HEK293 (cell line): ENCODE data around the gene RAP1GAP.

Experiments
- CTCF ChIA-PET: fragments of 350-600 bp; formaldehyde crosslinking; extraction: SDS; loops from one replicate; lab custom pipeline; 2021; ENCODE audit warnings: antibody characterized with exemption; lab: Yijun Ruan, JAX
- POLR2A ChIA-PET: fragments of 300-600 bp; formaldehyde crosslinking; extraction: SDS; loops from one replicate; lab custom pipeline; 2020; ENCODE audit warnings: antibody characterized with exemption, inconsistent platforms; lab: Yijun Ruan, JAX
- H3K27ac ChIP-seq: fragments of 200-500 bp; sonication (Bioruptor generic); 2 replicates; pipeline ENCODE4 v1.5.1; 2014; ENCODE audit warnings: low read depth, low read length, control low read depth, inconsistent platforms; ENCODE audit errors: extremely low read depth
- H3K36me3 ChIP-seq, 2 experiments: fragments of 200-500 bp in 1 of 2; sonication (Bioruptor generic) in 1 of 2; 1 replicate in 1 of 2; 2 replicates in 1 of 2; pipeline ENCODE4 v1.5.1; 2014 to 2017; ENCODE audit warnings: inconsistent platforms in 2 of 2, low read length in 2 of 2; ENCODE audit not compliant: control insufficient read depth in 2 of 2, insufficient read depth in 1 of 2
- H3K4me1 ChIP-seq: fragments of 200-500 bp; sonication (Bioruptor generic); 2 replicates; pipeline ENCODE4 v1.5.1; 2014; ENCODE audit warnings: mild to moderate bottlenecking, low read length, inconsistent platforms; ENCODE audit not compliant: control insufficient read depth, insufficient read depth
- H3K4me3 ChIP-seq: 2 replicates; pipeline ENCODE4 v1.5.1; 2011; ENCODE audit warnings: low read depth, mild to moderate bottlenecking, control low read depth, low read length, moderate library complexity
- H3K9me3 ChIP-seq: fragments of 200-500 bp; sonication (Bioruptor generic); 2 replicates; pipeline ENCODE4 v1.5.1; 2014; ENCODE audit warnings: low read depth, low read length, inconsistent platforms; ENCODE audit not compliant: control insufficient read depth, insufficient read depth
- GLI2 ChIP-seq: fragments of 450-650 bp; formaldehyde crosslinking; IDR thresholded peaks from 2 replicates; pipeline ENCODE4; 2017; ENCODE audit warnings: missing biosample characterization, missing genetic modification characterization, low read depth, borderline replicate concordance
- KLF1 ChIP-seq: fragments of 450-650 bp; formaldehyde crosslinking; IDR thresholded peaks from 2 replicates; pipeline ENCODE4 v1.5.1; 2016; ENCODE audit warnings: missing biosample characterization, missing genetic modification characterization
- KLF17 ChIP-seq: fragments of 450-650 bp; formaldehyde crosslinking; IDR thresholded peaks from 2 replicates; pipeline ENCODE4 v1.5.1; 2016; ENCODE audit warnings: missing biosample characterization, missing genetic modification characterization
- PRDM1 ChIP-seq: fragments of 450-650 bp; formaldehyde crosslinking; IDR thresholded peaks from 2 replicates; pipeline ENCODE4; 2016; ENCODE audit warnings: missing biosample characterization, missing genetic modification characterization
- PRDM10 ChIP-seq: fragments of 450-650 bp; formaldehyde crosslinking; IDR thresholded peaks from 2 replicates; pipeline ENCODE4 v1.5.1; 2016; ENCODE audit warnings: missing biosample characterization, missing genetic modification characterization
- SETDB1 ChIP-seq: IDR thresholded peaks from one replicate; pipeline ENCODE4 v1.6.1; 2017; ENCODE audit warnings: mild to moderate bottlenecking, low read length, moderate library complexity, mixed read lengths; ENCODE audit not compliant: insufficient read length
- ZNF174 ChIP-seq: fragments of 450-650 bp; formaldehyde crosslinking; IDR thresholded peaks from 2 replicates; pipeline ENCODE4 v1.5.0; 2017; ENCODE audit warnings: missing biosample characterization, mild to moderate bottlenecking, missing genetic modification characterization
- ZNF175 ChIP-seq: fragments of 450-650 bp; formaldehyde crosslinking; IDR thresholded peaks from 2 replicates; pipeline ENCODE4 v1.5.1; 2016; ENCODE audit warnings: missing biosample characterization, missing genetic modification characterization
- ZNF223 ChIP-seq: fragments of 450-650 bp; formaldehyde crosslinking; IDR thresholded peaks from 2 replicates; pipeline ENCODE4 v1.5.1; 2016; ENCODE audit warnings: missing biosample characterization, missing genetic modification characterization
- ZNF324 ChIP-seq: fragments of 450-650 bp; formaldehyde crosslinking; IDR thresholded peaks from 2 replicates; pipeline ENCODE4 v1.5.1; 2016; ENCODE audit warnings: missing biosample characterization, missing genetic modification characterization
- ZNF335 ChIP-seq: fragments of 450-650 bp; formaldehyde crosslinking; conservative IDR thresholded peaks from 2 replicates; pipeline ENCODE4 v1.5.1; 2016; ENCODE audit warnings: missing biosample characterization, missing genetic modification characterization
- ZNF341 ChIP-seq: fragments of 450-650 bp; formaldehyde crosslinking; IDR thresholded peaks from 2 replicates; pipeline ENCODE4; 2016; ENCODE audit warnings: low read depth, missing biosample characterization, missing genetic modification characterization
- ZNF548 ChIP-seq: fragments of 450-650 bp; formaldehyde crosslinking; IDR thresholded peaks from 2 replicates; pipeline ENCODE4 v1.5.1; 2016; ENCODE audit warnings: missing biosample characterization, missing genetic modification characterization
- ZNF623 ChIP-seq: fragments of 450-650 bp; formaldehyde crosslinking; IDR thresholded peaks from 2 replicates; pipeline ENCODE4 v1.5.1; 2016; ENCODE audit warnings: missing biosample characterization, missing genetic modification characterization
- ZNF768 ChIP-seq: fragments of 450-650 bp; formaldehyde crosslinking; IDR thresholded peaks from 2 replicates; pipeline ENCODE4 v1.5.1; 2018; ENCODE audit warnings: missing biosample characterization, mild to moderate bottlenecking, missing genetic modification characterization
- ZNF785 ChIP-seq: fragments of 450-650 bp; formaldehyde crosslinking; IDR thresholded peaks from 2 replicates; pipeline ENCODE4 v1.5.1; 2016; ENCODE audit warnings: missing biosample characterization, missing genetic modification characterization
- ZNF792 ChIP-seq: fragments of 450-650 bp; formaldehyde crosslinking; IDR thresholded peaks from 2 replicates; pipeline ENCODE4 v1.5.1; 2016; ENCODE audit warnings: missing biosample characterization, missing genetic modification characterization
- TF ChIP-seq, protein P1 (sequence below): fragments of 450-650 bp; IDR thresholded peaks from 2 replicates; pipeline ENCODE4 v1.5.1; 2018; ENCODE audit warnings: missing biosample characterization, missing genetic modification characterization
- TF ChIP-seq, protein P2 (sequence below): sonication (generic); formaldehyde crosslinking; IDR thresholded peaks from 2 replicates; pipeline ENCODE4 v1.8.1; 2022; ENCODE audit warnings: mild to moderate bottlenecking, moderate library complexity, missing genetic modification reagents
- TF ChIP-seq, protein P3 (sequence below): fragments of 450-650 bp; formaldehyde crosslinking; IDR thresholded peaks from 2 replicates; pipeline ENCODE4 v1.5.1; 2016; ENCODE audit warnings: missing biosample characterization, missing genetic modification characterization

RAP1GAP gene

DNA sequence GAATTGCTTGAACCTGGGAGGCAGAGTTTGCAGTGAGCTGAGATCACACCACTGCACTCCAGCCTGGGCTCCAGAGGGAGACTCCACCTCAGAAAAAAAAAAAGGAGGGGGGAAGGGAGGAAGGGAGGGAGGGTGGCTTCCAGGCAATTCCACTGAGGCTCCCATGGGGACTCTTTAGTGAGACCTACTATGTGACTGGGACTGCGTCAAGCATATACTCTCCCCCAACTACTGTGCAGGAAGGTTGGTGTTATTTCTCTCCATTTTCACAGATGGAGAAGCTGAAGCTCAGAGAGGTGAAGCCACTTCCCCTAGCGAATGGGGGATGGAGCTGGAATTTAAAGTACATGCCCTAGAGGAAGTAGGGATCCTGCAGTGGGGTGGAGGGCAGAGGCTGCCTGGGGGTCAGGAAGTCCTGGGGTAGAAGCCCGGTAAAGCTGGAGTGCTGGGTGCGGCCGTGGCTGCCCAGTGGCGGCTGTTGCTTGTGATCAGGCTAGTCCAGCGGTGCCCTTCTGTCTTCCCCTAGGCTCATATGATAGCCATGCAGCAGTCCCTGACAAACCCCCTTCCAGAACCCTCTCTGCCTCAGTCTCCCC, 40.3 kb downstream of the RAP1GAP start (continued):
- TF ChIP-seq, protein P1, sequence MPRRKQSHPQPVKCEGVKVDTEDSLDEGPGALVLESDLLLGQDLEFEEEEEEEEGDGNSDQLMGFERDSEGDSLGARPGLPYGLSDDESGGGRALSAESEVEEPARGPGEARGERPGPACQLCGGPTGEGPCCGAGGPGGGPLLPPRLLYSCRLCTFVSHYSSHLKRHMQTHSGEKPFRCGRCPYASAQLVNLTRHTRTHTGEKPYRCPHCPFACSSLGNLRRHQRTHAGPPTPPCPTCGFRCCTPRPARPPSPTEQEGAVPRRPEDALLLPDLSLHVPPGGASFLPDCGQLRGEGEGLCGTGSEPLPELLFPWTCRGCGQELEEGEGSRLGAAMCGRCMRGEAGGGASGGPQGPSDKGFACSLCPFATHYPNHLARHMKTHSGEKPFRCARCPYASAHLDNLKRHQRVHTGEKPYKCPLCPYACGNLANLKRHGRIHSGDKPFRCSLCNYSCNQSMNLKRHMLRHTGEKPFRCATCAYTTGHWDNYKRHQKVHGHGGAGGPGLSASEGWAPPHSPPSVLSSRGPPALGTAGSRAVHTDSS (tag by site-specific recombination) = no peak
- TF ChIP-seq ZNF341 (tag by site-specific recombination) (no peak), ZNF623 (tag by site-specific recombination) (no peak), SETDB1 (no peak), ZNF785 (no peak)
- TF ChIP-seq, all 188 proteins: peak for 0

- Histone ChIP-seq H3K4me3 (no peak overlapping the region), H3K27ac (no peak overlapping the region), H3K4me1 (peaks cover 4% of the 10 kb centered on the region; the same call in 1 of the 2 replicates), H3K36me3 (no peaks in the 10 kb centered on the region), H3K9me3 (no peaks in the 10 kb centered on the region)
- TF ChIP-seq PRDM1 (tag by site-specific recombination) (no peak), ZNF335 (tag by site-specific recombination) (peak; percentile 38)
- ChIA-PET POLR2A (no interaction called here), CTCF (interaction anchor here (0.6 kb wide), 1 partner anchor 32 kb away, joined by 3 read pairs; no protein-coding TSS in a partner anchor)
These were observed 42.2 kb downstream of the RAP1GAP start for GRCh38 chr1:21626921-21627339.

DNA sequence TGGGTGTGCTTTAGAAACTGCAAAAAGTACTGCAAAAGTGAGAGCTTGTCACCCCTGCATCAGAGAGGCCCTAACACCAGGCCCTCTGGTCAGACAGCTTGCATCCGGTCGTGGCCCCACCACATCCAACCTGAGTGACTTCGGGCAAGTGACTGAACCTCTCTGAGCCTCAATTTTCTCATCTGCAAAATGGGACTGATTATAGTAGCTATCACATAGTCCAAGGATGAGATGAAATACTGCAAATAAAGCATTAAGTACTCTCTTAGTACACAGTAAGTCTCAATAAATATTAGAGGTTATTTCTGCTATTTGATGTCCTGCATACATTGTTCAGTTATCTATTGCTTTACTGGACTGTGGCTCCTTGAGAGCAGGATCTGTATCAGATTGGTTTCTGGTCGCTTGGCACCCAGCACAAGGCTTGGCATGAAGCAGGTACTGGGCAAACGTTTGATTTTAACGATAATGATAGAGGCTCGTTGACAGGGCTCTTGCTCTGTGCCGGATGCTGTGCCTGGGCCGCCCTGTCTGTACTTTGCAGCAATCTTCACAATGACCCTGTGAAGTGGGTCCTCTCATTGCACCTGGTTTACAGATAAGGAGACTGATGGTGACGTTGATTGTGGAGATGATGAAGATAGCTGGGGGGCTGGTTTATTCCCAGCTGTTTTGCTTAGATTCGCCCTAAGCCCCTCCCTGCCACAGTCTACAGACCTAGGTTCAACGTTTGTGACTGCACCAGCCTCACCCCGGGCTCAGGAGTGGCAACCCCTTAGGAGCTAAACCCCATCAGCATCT, 43.6 kb downstream of the RAP1GAP start:
- POLR2A ChIA-PET = no interaction called here
- Histone ChIP-seq H3K36me3 (no peaks in the 10 kb centered on the region), H3K4me1 (peaks cover 4% of the 10 kb centered on the region; the same call in 1 of the 2 replicates), H3K9me3 (no peaks in the 10 kb centered on the region), H3K4me3 (no peak overlapping the region), H3K27ac (no peak overlapping the region)
- CTCF ChIA-PET = interaction anchor here (0.6 to 1.2 kb wide), 2 partner anchors 33 to 39 kb away, joined by 3 to 4 read pairs; no protein-coding TSS in a partner anchor
- TF ChIP-seq ZNF324 (tag by site-specific recombination) = no peak
- no peak for TF ChIP-seq PRDM10 (tag by site-specific recombination)
- TF ChIP-seq KLF1 (tag by site-specific recombination) = no peak
- TF ChIP-seq GLI2 (tag by site-specific recombination) = no peak
- TF ChIP-seq, protein P2, sequence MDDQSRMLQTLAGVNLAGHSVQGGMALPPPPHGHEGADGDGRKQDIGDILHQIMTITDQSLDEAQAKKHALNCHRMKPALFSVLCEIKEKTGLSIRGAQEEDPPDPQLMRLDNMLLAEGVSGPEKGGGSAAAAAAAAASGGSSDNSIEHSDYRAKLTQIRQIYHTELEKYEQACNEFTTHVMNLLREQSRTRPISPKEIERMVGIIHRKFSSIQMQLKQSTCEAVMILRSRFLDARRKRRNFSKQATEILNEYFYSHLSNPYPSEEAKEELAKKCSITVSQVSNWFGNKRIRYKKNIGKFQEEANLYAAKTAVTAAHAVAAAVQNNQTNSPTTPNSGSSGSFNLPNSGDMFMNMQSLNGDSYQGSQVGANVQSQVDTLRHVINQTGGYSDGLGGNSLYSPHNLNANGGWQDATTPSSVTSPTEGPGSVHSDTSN (CRISPR knock-in tag) = no peak
- TF ChIP-seq, protein P1 (tag by site-specific recombination) = no peak
- no peak for TF ChIP-seq ZNF175 (tag by site-specific recombination)
- no peak for TF ChIP-seq ZNF623 (tag by site-specific recombination)
- no peak for TF ChIP-seq KLF17
- TF ChIP-seq, protein P3, sequence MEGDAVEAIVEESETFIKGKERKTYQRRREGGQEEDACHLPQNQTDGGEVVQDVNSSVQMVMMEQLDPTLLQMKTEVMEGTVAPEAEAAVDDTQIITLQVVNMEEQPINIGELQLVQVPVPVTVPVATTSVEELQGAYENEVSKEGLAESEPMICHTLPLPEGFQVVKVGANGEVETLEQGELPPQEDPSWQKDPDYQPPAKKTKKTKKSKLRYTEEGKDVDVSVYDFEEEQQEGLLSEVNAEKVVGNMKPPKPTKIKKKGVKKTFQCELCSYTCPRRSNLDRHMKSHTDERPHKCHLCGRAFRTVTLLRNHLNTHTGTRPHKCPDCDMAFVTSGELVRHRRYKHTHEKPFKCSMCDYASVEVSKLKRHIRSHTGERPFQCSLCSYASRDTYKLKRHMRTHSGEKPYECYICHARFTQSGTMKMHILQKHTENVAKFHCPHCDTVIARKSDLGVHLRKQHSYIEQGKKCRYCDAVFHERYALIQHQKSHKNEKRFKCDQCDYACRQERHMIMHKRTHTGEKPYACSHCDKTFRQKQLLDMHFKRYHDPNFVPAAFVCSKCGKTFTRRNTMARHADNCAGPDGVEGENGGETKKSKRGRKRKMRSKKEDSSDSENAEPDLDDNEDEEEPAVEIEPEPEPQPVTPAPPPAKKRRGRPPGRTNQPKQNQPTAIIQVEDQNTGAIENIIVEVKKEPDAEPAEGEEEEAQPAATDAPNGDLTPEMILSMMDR (tag by site-specific recombination) = no peak
- TF ChIP-seq ZNF768 (tag by site-specific recombination) = no peak
- no peak for TF ChIP-seq ZNF792 (tag by site-specific recombination)
- no peak for TF ChIP-seq ZNF548
- TF ChIP-seq ZNF223 (tag by site-specific recombination) = no peak
- TF ChIP-seq ZNF174 (tag by site-specific recombination) = no peak
